ENCODE data around the gene ZFYVE28.
"Not testable (repeated sequence)": the region's sequence is repeated elsewhere in the genome, so short reads cannot be mapped to it uniquely, and the experiment has no call there.

Gene ZFYVE28

GRCh38 chr4:2249526-2250356 is 168.7 kb downstream of the ZFYVE28 start:
- DNase-seq (ENCODE audit: low read depth, low spot score): no peak

DNA sequence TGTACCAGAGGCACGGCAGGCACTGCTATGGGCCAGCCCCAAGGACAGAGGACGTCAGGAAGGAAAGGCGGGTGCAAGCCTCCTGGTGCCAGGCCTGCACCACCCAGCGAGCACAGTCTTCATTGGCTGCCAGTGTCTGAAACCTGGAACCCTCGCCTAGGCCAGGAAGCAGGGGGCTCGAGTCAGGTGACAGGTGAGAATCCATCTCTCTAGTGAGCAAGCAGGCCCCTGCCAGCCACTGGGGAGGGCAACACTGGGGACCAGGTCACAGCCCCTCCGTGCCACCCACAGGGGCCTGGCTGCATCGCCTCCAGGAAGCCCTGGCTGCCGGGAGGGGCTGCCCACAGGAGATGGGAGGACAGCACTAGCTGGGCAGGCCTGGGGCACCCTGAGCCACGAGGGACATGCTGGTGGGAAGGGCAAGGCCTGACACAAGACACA is 169.6 kb downstream of the ZFYVE28 start:
- DNase-seq (ENCODE audit: low read depth, low spot score): no peak

DNA sequence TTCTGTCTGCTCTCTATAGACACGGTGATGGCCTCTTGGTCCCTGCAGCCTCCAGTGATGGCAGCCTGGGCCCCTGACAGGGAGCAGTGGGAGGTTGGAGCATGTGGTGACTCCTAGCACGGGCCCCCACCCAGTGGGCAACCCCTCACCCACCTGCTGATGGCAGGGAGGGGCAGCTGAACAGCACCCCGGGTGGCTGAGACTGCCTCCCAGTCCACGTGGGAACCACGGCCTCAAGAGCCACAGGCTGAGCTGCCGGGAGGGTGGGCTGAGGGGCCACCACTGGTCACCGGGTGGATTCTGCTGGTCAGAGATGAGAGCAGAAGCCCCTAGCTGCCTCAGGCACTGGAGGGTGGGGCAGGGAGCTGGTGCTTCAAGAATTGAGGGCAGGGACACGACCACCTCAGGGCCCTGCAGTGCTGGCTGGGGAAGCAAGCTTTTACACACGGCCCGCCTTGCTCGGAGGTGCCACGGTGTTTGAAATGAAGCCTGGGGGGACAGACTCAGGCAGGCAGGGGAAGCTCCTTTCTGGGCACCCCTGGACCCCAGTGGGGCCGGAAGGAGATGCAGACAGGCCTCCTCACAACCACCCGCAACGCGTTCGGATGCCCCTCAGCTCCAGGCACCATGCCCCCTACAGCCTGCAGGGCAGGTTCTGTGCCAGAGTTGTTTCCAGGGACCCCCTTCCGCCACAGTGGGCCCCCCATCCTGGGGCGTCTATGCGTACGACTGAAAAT is 170.2 kb downstream of the ZFYVE28 start:
- DNase-seq (ENCODE audit: low read depth, low spot score): no peak

GRCh38 chr4:2247128-2248043 is 171.1 kb downstream of the ZFYVE28 start:
- no peak for DNase-seq (ENCODE audit: low read depth, low spot score)

- DNase-seq (ENCODE audit: low read depth, low spot score): no peak
Measured at GRCh38 chr4:2246384-2247127, 171.9 kb downstream of the ZFYVE28 start.

DNA sequence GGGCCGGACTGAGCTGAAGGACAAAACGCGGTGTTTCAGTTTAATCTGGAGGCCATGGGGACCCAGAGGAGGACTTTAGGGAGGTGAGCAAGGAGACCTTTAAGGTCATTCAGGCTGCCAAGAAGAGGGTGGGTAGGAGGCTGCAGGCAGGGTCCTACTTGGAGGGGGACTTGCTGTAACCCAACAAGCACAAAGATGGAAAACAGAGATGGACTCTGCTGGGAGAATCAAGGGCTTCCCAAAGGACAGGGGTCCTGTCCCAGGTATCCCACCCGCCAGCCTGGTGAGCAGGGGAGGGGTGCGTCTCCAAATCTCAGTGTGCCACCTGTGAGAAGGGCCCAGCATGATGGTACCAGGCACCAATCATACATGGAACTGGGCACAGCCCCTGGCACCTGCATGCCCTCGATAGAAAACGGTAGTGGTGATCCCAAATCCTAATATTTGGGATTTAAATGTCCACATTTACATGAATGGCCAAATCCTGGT is 172.6 kb downstream of the ZFYVE28 start:
- no peak for DNase-seq (ENCODE audit: low read depth, low spot score)

DNA sequence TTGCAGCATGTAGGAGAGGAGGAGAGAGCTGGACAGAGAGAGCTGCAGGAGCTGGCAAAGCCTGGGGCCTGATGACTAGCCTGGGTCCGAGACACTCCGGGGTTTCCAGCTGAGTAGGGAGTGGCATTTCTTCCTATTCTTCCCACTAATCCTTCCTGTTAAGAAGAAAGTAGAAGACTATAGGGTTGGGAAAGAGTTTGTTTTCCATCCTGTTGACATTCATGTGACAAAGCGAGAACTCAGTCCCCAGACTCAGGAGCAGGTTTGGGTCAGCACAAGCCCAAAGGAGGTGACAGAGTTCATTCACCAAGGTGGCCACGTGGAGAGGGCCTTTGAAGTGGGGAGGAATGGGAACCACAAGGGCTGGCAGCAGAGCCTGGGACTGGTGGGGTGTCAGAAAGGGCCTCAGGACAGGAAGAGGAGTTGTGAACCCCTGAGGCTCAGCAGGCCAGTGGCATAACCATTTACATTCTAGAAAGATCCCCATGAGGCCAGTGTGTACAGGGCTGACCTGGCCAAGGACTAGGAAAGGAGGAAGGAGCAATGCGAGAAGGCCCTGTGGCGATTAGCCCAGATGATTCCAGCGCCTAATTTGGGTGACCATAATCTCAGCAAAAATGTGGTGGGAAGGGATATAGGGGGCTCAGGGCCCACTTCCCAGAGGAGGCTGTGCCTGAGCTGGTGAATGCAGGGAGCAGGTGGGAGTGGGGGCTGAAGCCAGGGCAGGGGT is 173.2 kb downstream of the ZFYVE28 start:
- no peak for DNase-seq (ENCODE audit: low read depth, low spot score)

- DNase-seq (ENCODE audit: low read depth, low spot score): no peak
Measured at GRCh38 chr4:2243681-2244380, 174.6 kb downstream of the ZFYVE28 start.

DNA sequence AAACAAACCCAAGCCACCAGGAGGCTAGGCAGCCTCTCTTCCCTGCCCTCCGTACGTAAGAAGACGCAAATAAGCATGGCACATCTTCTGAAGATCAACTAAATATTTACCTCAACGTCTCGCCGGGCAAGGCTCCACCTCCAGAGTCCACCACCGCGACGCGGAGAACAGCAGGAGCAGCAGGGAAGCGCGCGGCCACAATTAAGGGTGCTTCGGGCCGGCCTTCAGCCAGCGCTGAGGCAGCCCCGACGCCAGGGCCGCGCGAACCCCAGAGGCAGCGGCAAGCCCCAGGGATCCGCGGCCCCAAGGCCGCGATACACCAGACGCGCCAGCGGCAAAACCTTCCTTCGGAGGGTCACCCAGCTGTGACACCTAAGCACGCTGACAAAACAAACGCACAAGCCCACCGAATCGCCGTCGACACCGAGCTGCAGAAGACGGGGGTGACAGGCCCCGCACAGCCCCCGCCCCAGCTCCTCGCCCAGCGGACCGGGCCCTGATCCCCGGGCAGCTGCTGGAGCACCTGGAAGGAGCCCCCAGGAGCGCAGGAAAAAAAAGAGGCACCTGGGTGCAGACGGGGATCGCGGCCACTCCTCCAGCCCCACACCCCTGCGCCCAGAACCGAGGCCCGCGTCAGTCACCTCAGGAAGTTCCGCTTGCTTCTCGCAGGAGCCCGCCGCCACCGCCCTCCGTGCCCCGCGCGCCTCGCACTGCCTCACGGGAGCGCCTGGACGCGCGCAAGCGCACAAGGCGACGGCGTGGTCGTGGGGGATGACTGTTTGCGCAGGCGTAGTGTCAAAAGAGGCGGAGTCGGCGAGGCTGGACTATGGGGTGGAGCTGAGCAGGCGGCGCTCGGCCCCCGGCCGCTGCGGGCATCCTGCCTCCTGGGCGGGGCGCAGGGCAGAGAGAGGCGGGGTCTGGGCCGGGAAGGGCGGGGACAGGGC is 176.8 kb downstream of the ZFYVE28 start, which contains the start of the genes HAUS3 and POLN:
HAUS3 (minus strand) TSS at position 712 of the 944 bp plus-strand sequence. CDS start 1,175 bp downstream, outside the sequence.
POLN (minus strand) TSS at position 712 of the 944 bp plus-strand sequence. CDS start 12,890 bp downstream, outside the sequence.
- DNase-seq (ENCODE audit: low read depth, low spot score): no peak

DNA sequence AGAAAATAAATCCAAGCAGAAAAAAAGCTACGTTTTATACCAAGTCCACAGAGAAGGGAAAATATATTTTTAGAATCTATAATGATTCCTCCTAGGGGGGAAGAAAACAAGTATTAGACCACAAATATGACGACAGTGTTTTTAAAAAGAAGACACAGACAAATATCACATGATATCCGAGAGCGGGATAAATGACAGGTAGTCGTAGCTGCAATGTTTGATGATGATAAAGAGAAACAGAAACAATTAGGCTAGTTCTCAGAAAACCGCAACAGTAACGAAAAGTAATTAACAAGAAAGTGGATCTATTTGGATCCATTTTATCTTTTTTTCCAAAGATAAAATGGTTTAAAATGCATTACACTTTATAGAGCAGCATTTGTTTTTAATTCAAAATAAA is 177.4 kb downstream of the ZFYVE28 start:
- no peak for DNase-seq (ENCODE audit: low read depth, low spot score)

DNA sequence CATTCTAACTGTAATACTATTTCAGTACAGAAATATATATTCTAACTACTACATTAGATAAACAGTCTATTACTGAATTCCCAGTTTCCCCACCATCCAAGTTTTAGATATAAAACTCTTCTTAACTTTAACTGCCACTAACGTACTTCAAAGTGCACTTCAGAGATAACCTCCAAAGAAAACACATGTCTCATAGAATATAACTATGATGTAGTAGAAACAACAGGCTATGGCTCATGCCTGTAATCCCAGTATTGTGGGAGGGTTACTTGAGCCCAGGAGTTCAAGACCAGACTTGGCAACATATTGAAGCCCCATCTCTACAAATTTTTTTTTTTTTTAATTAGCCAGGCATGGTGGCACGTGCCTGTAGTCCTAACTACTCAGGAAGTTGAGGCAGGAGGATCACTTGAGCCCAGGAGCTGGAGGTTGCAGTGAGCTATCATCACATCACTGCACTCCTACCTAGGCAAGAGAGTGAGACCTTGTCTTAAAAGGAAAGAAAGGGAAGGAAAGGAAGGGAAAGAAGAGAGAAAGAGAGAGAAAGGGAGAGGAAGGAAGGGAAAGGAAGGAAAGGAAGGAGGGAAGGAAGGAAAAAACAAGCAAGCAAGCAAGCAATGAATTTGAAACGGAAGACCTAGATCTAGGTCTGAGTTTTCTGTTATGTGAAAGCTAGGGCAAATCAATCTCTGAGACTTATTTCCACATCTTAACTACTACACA is 181.3 kb downstream of the ZFYVE28 start:
- DNase-seq (ENCODE audit: low read depth, low spot score): no peak

DNA sequence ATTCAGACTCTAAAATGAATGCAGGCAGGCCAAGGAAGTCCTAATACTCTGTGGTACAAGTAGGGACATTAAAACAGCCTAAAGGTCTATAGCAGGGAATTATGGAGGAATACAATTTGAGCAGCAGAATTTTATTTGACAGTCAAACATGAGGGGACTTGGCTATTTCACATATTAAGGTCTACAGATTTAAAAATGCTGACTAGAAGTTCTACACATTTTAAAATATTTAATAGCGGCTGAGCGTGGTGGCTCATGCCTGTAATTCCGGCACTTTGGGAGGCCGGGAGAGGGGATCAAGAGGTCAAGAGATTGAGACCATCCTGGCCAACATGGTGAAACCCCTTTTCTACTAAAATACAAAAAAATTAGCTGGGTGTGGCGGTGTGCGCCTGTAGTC is 187.4 kb downstream of the ZFYVE28 start:
- DNase-seq (ENCODE audit: low read depth, low spot score): no peak

DNA sequence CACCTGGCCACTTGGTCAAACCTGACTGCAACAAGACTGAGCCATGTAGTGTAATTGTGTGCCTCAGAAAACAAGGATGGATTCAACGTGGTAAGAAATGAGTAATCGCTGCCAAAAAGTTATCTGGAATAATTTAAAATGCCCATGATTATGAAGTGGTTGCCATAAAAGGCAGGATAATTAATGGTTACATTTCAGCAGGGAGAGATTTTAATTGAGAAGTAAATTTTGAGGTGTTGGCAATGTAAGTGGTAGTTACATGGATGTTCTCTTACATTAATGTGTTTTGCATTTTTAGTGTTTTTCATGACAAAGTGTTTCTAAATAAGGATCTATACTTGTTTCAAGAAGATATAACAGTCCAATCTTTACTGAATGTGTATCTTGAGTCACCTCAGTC is 192.2 kb downstream of the ZFYVE28 start:
- DNase-seq (ENCODE audit: low read depth, low spot score): no peak

- DNase-seq (ENCODE audit: low read depth, low spot score): no peak
Measured at GRCh38 chr4:2222838-2223237, 195.6 kb downstream of the ZFYVE28 start.

- DNase-seq (ENCODE audit: low read depth, low spot score): not testable (repeated sequence)
Measured at GRCh38 chr4:2221378-2221777, 197.1 kb downstream of the ZFYVE28 start.

DNA sequence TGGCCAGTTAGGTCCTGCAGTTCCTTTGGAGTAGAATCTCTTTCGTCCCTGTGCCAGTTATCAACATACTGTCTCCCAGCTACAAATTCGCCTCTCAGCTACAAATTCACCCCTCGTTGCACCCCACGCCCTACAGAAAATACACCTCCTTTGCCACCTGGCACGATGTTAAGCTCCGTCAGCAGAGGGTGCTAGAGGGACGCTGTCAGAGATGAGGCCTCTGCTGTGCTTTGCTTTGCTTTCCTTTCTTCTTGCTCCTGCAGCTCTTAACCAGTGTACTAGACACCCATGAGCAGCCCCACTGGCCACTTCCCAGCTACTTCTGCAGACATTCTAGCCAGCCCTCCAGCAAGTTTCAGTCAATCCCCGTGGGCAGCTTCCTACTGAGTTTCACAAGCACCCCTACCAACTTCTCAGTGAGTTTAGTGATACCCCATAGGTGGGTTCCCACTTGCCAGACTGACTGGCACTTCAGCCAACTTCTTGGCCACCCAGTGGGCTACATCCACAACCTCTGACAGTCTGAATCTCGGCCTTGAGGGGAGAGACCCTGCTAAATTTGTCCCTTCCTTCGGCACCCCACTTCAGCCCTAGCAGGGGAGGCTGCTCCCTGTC is 198.3 kb downstream of the ZFYVE28 start:
- no peak for DNase-seq (ENCODE audit: low read depth, low spot score)

Measured in iPS DF 19.7 (cell line).